IMR-90 (cell line): Measurements from ENCODE around the gene GALNT6. TPM values are rescaled to one million over a fixed set of nuclear protein-coding genes. Genes with fewer than 3 reads are reported as not detected.

Source experiments
- ATAC-seq: fragments of 200-7000 bp; cut with Tn5 transposase; 2 replicates; pipeline ENCODE4 v1.9.1; 2020; ENCODE audit warnings: low read depth, mild to moderate bottlenecking, moderate library complexity
- BruUV-seq: library from RNA; stranded (reverse); fragments of 400-500 nt; replicated peaks from 2 replicates; lab custom pipeline; 2021; lab: Mats Ljungman, UMichigan
- CTCF ChIA-PET: fragments of 300-600 bp; formaldehyde crosslinking; extraction: SDS; loops from one replicate; lab custom pipeline; 2021; ENCODE audit warnings: antibody characterized with exemption; lab: Yijun Ruan, JAX
- POLR2A ChIA-PET: fragments of 300-600 bp; sonication (Branson Sonifier 250); formaldehyde crosslinking; loops from one replicate; lab custom pipeline; 2022; ENCODE audit warnings: antibody characterized with exemption; ENCODE audit not compliant: unreplicated experiment; lab: Charles Lee
- DNase-seq: peaks from one replicate; pipeline ENCODE4 v3.0.0; 2013
- H2AFZ ChIP-seq: replicated peaks from 2 replicates; pipeline ENCODE3; 2013; ENCODE audit warnings: low read length, mild to moderate bottlenecking; ENCODE audit not compliant: poor library complexity
- H2AK5ac ChIP-seq: 2 replicates; pipeline ENCODE4 v1.6.1; 2013; ENCODE audit warnings: low read depth, low read length, inconsistent platforms
- H2AK9ac ChIP-seq: replicated peaks from 2 replicates; pipeline ENCODE3; 2013; ENCODE audit warnings: mild to moderate bottlenecking, low read depth, low read length, moderate library complexity; ENCODE audit not compliant: poor library complexity
- H2BK120ac ChIP-seq: 2 replicates; pipeline ENCODE4 v1.6.1; 2013; ENCODE audit warnings: low read depth, low read length, inconsistent platforms
- H2BK15ac ChIP-seq: 3 replicates; pipeline ENCODE4 v1.6.1; 2013; ENCODE audit warnings: low read depth, low read length, inconsistent platforms
- H2BK20ac ChIP-seq: 2 replicates; pipeline ENCODE4 v1.6.1; 2013; ENCODE audit warnings: low read depth, mild to moderate bottlenecking, inconsistent platforms, low read length, moderate library complexity
- H2BK5ac ChIP-seq: 2 replicates; pipeline ENCODE4 v1.6.1; 2013; ENCODE audit warnings: mild to moderate bottlenecking, low read depth, low read length, inconsistent platforms; ENCODE audit not compliant: poor library complexity, severe bottlenecking
- H3K14ac ChIP-seq: replicated peaks from 2 replicates; pipeline ENCODE4 v1.6.1; 2013; ENCODE audit warnings: low read depth, low read length, inconsistent platforms
- H3K18ac ChIP-seq: 2 replicates; pipeline ENCODE4 v1.6.1; 2013; ENCODE audit warnings: low read depth, low read length, control low read depth
- H3K23ac ChIP-seq: 2 replicates; pipeline ENCODE4 v1.6.1; 2013; ENCODE audit warnings: low read depth, low read length, inconsistent platforms
- H3K27ac ChIP-seq: 2 replicates; pipeline ENCODE4 v1.5.1; 2013; ENCODE audit warnings: mild to moderate bottlenecking, control low read depth, low read length; ENCODE audit not compliant: insufficient read depth
- H3K27me3 ChIP-seq: 2 replicates; pipeline ENCODE4 v1.6.1; 2013; ENCODE audit warnings: low read length; ENCODE audit not compliant: control insufficient read depth, insufficient read depth
- H3K36me3 ChIP-seq: 2 replicates; pipeline ENCODE4 v1.6.1; 2013; ENCODE audit warnings: low read length, mixed read lengths; ENCODE audit not compliant: control insufficient read depth, insufficient read depth
- H3K4ac ChIP-seq: 2 replicates; pipeline ENCODE4 v1.6.1; 2013; ENCODE audit warnings: low read depth, low read length, inconsistent platforms
- H3K4me1 ChIP-seq: 2 replicates; pipeline ENCODE4 v1.6.1; 2013; ENCODE audit warnings: low read length, mixed read lengths; ENCODE audit not compliant: control insufficient read depth, insufficient read depth
- H3K4me2 ChIP-seq: 2 replicates; pipeline ENCODE4 v1.6.1; 2013; ENCODE audit warnings: low read depth, mild to moderate bottlenecking, control low read depth, low read length, moderate library complexity
- H3K4me3 ChIP-seq: 2 replicates; pipeline ENCODE4 v1.5.1; 2013; ENCODE audit warnings: low read depth, mild to moderate bottlenecking, control low read depth, low read length, moderate library complexity; ENCODE audit not compliant: insufficient read depth
- H3K56ac ChIP-seq: 2 replicates; pipeline ENCODE4 v1.6.1; 2013; ENCODE audit warnings: low read length, inconsistent platforms; ENCODE audit not compliant: insufficient read depth; ENCODE audit errors: extremely low read depth
- H3K79me1 ChIP-seq, 2 experiments: 2 replicates each; pipeline ENCODE4 v1.6.1; 2013; ENCODE audit warnings: low read length in 2 of 2, inconsistent platforms in 1 of 2, low read depth in 1 of 2
- H3K9ac ChIP-seq: 2 replicates; pipeline ENCODE4 v1.6.1; 2013; ENCODE audit warnings: low read depth, low read length, control low read depth
- H3K9me1 ChIP-seq: 2 replicates; pipeline ENCODE4 v1.6.1; 2013; ENCODE audit warnings: low read length, inconsistent platforms; ENCODE audit not compliant: insufficient read depth
- H3K9me3 ChIP-seq: 2 replicates; pipeline ENCODE4 v1.6.1; 2013; ENCODE audit warnings: low read length; ENCODE audit not compliant: control insufficient read depth, insufficient read depth
- H4K20me1 ChIP-seq: 2 replicates; pipeline ENCODE4 v1.6.1; 2013; ENCODE audit warnings: low read length, inconsistent platforms; ENCODE audit not compliant: insufficient read depth
- H4K5ac ChIP-seq: 2 replicates; pipeline ENCODE4 v1.6.1; 2013; ENCODE audit warnings: mild to moderate bottlenecking, low read depth, low read length, control low read depth
- H4K8ac ChIP-seq, 2 experiments: 2 replicates each; pipeline ENCODE4 v1.6.1; 2013; ENCODE audit warnings: low read depth in 2 of 2, low read length in 2 of 2, control low read depth in 1 of 2, inconsistent platforms in 1 of 2
- H4K91ac ChIP-seq: 2 replicates; pipeline ENCODE4 v1.6.1; 2013; ENCODE audit warnings: low read depth, low read length, inconsistent platforms; ENCODE audit not compliant: insufficient read depth
- BHLHE40 ChIP-seq: fragments of 150-350 bp; IDR thresholded peaks from 2 replicates; pipeline ENCODE4 v1.6.1; 2016; ENCODE audit warnings: mild to moderate bottlenecking, low read depth, low read length
- CEBPB ChIP-seq: IDR thresholded peaks from 2 replicates; pipeline ENCODE4 v1.6.1; 2012; ENCODE audit warnings: low read depth, low read length, improper control_type of control experiment
- CHD1 ChIP-seq: IDR thresholded peaks from 2 replicates; pipeline ENCODE4 v1.6.1; 2012; ENCODE audit warnings: low read depth, low read length, improper control_type of control experiment
- CTCF ChIP-seq: conservative IDR thresholded peaks from 2 replicates; pipeline ENCODE4 v1.5.1; 2012; ENCODE audit warnings: mild to moderate bottlenecking, low read depth, low read length, improper control_type of control experiment
- ELK1 ChIP-seq: fragments of 150-350 bp; IDR thresholded peaks from 2 replicates; pipeline ENCODE4 v1.6.1; 2016; ENCODE audit warnings: low read depth, mild to moderate bottlenecking, low read length, moderate library complexity, borderline replicate concordance
- FOS ChIP-seq: fragments of 150-350 bp; IDR thresholded peaks from 2 replicates; pipeline ENCODE4 v1.6.1; 2016; ENCODE audit warnings: low read depth, low read length
- MAZ ChIP-seq: IDR thresholded peaks from 2 replicates; pipeline ENCODE4 v1.6.1; 2012; ENCODE audit warnings: low read depth, mild to moderate bottlenecking, low read length, improper control_type of control experiment, moderate library complexity, borderline replicate concordance
- MXI1 ChIP-seq: IDR thresholded peaks from 2 replicates; pipeline ENCODE4 v1.6.1; 2012; ENCODE audit warnings: low read depth, mild to moderate bottlenecking, low read length, moderate library complexity, borderline replicate concordance
- POLR2A ChIP-seq: IDR thresholded peaks from 2 replicates; pipeline ENCODE4 v1.6.1; 2012; ENCODE audit warnings: mild to moderate bottlenecking, low read depth, low read length
- RAD21 ChIP-seq: IDR thresholded peaks from 2 replicates; pipeline ENCODE4 v1.6.1; 2012; ENCODE audit warnings: low read length, improper control_type of control experiment
- RCOR1 ChIP-seq: IDR thresholded peaks from 2 replicates; pipeline ENCODE4 v1.6.1; 2012; ENCODE audit warnings: mild to moderate bottlenecking, low read length, improper control_type of control experiment; ENCODE audit not compliant: insufficient replicate concordance
- RFX5 ChIP-seq: IDR thresholded peaks from 2 replicates; pipeline ENCODE4 v1.8.0; 2012; ENCODE audit warnings: low read depth, mild to moderate bottlenecking, low read length, moderate library complexity
- SMC3 ChIP-seq: fragments of 150-350 bp; IDR thresholded peaks from 2 replicates; pipeline ENCODE4 v1.6.1; 2016; ENCODE audit warnings: low read depth, mild to moderate bottlenecking, antibody characterized with exemption, low read length, moderate library complexity
- USF2 ChIP-seq: fragments of 150-350 bp; IDR thresholded peaks from 2 replicates; pipeline ENCODE4 v1.6.1; 2017; ENCODE audit warnings: mild to moderate bottlenecking, antibody characterized with exemption, low read length, low read depth
- WGBS, 2 experiments: methylation state at CpG; one replicate each; pipeline versions ENCODE4 v1.1.5 to v1.1.7; 2013; ENCODE audit warnings: missing lambda C conversion rate in 2 of 2; ENCODE audit not compliant: insufficient read length in 1 of 2; ENCODE audit errors: extremely low coverage in 2 of 2; 5-methylcytosine and 5-hydroxymethylcytosine counted together
- dilution Hi-C: fragments of 300-500 bp; cut with HindIII; formaldehyde crosslinking; loops from one replicate; pipeline ENCODE4 v1.14.3; 2018; ENCODE audit warnings: low sequenced_read_pairs; ENCODE audit not compliant: unreplicated experiment
- in situ Hi-C: fragments of 300-500 bp; cut with MboI; formaldehyde crosslinking; loops from 3 replicates; pipeline ENCODE4 v1.14.3; 2019; ENCODE audit warnings: low sequenced_read_pairs, inconsistent platforms, mixed read lengths
- intact Hi-C: fragments of 100-400 bp; cut with micrococcal nuclease; formaldehyde crosslinking; loops from 2 replicates; pipeline ENCODE4 v1.10.0; 2022
- polyA plus RNA-seq, 3 experiments: library from polyadenylated mRNA; depleted of rRNA; stranded (reverse); fragments of >200 nt; gene quantifications; 2 replicates each; pipeline ENCODE4 v1.2.3, GENCODE V29; 2012; ENCODE audit warnings: low replicate concordance in 1 of 3
- total RNA-seq: library from RNA; depleted of rRNA; stranded (reverse); fragments of >200 nt; gene quantifications from 2 replicates; pipeline ENCODE4 v1.2.3, GENCODE V29; 2012

The GALNT6 gene
- total and polyA plus RNA-seq, 2 of the 4 experiments (the other 2 are of a cell fraction) = 17.1 to 23.7 TPM

GRCh38 chr12:51371295-51371953 lies 19.8 kb downstream of the GALNT6 start:
- Histone ChIP-seq H3K14ac (peak overlapping the region; percentile 83), H3K56ac (peak overlapping the region; percentile 67), H3K27me3 (no peaks in the 10 kb centered on the region), H3K4me1 (peaks cover 13% of the 10 kb centered on the region), H3K9ac (no peak overlapping the region; the same call in 1 of the 2 replicates), H2BK15ac (peak overlapping the region; percentile 69; the same call in 2 of the 3 replicates), H3K27ac (peak overlapping the region; percentile 51), H4K91ac (peak overlapping the region; percentile 69), H4K8ac (peak overlapping the region in 1 of 2 experiments; percentile 85; a peak in 1 of 4 replicates), H3K4me2 (peak overlapping the region; percentile 26), H3K23ac (peak overlapping the region; percentile 90), H4K20me1 (no peaks in the 10 kb centered on the region), H2AFZ (peak overlapping the region; percentile 85), H3K79me1 (peaks cover 0 to 30% of the 10 kb centered on the region in 2 experiments; a peak in 1 of 4 replicates), H2AK9ac (peak overlapping the region; percentile 65), H3K9me1 (peaks cover 22% of the 10 kb centered on the region), H3K36me3 (no peaks in the 10 kb centered on the region), H4K5ac (no peak overlapping the region; the same call in 1 of the 2 replicates), H2BK120ac (peak overlapping the region; percentile 91), H3K4me3 (no peak overlapping the region), H2AK5ac (peak overlapping the region; percentile 38), H2BK5ac (peak overlapping the region; percentile 73), H3K9me3 (no peaks in the 10 kb centered on the region), H2BK20ac (peak overlapping the region; percentile 95), H3K4ac (peak overlapping the region; percentile 85), H3K18ac (peak overlapping the region; percentile 3; the same call in 1 of the 2 replicates)
- no TSS peak for BruUV-seq
- ChIA-PET POLR2A (no interaction called here), CTCF (interaction anchor here (0.6 to 1.5 kb wide), 3 partner anchors 12 to 661 kb away, joined by 3 to 4 read pairs (median 3); no protein-coding TSS in a partner anchor)
- 8% methylated on average over 2 of the region's 8 CpGs; no CpG with 5 or more reads in 1 of the 2 experiments for WGBS, 2 experiments
- in situ Hi-C loops (loop anchor here (25.0 kb wide), 1 partner anchor 859 kb away; the partner anchor contains the start of gene DIP2B), intact Hi-C loops (no loop called here), dilution Hi-C loops (no loop called here)
- ATAC-seq (peak; percentile 97), DNase-seq (peak; percentile 97)
- no peak for TF ChIP-seq CHD1
- no peak for TF ChIP-seq POLR2A
- TF ChIP-seq CTCF = no peak
- 0 out of 2 replicates have a peak, but pooled peaks have one; percentile 14 for TF ChIP-seq RAD21
- no peak for TF ChIP-seq USF2
- TF ChIP-seq SMC3 = no peak
- TF ChIP-seq MXI1 = peak; percentile 84; the same call in 1 of the 2 replicates
- no peak for TF ChIP-seq CEBPB
- 0 out of 2 replicates have a peak, but pooled peaks have one; percentile 22 for TF ChIP-seq BHLHE40
- peak; percentile 86 for TF ChIP-seq FOS
- TF ChIP-seq RFX5 = no peak
- no peak for TF ChIP-seq ELK1
- peak; percentile 13 for TF ChIP-seq RCOR1
- peak; percentile 76 for TF ChIP-seq MAZ
